Panc1 (cell line): Measurements from ENCODE around the gene PCNX2. TPM values are rescaled to one million over a fixed set of nuclear protein-coding genes. Genes with fewer than 3 reads are reported as not detected.

ENCODE experiments used
- ATAC-seq: fragments of 200-7000 bp; cut with Tn5 transposase; 2 replicates; pipeline ENCODE4 v1.9.1; 2020; ENCODE audit warnings: mild to moderate bottlenecking, moderate library complexity
- BruUV-seq: library from RNA; stranded (reverse); fragments of 400-500 nt; replicated peaks from 2 replicates; lab custom pipeline; 2021; lab: Mats Ljungman, UMichigan
- CTCF ChIA-PET: fragments of 300-600 bp; sonication (Branson Sonifier 250); formaldehyde crosslinking; loops from one replicate; lab custom pipeline; 2022; ENCODE audit warnings: antibody characterized with exemption; lab: Charles Lee
- POLR2A ChIA-PET: fragments of 300-600 bp; sonication (Branson Sonifier 250); formaldehyde crosslinking; loops from one replicate; lab custom pipeline; 2022; ENCODE audit warnings: antibody characterized with exemption; lab: Charles Lee
- DNase-seq: peaks from one replicate; pipeline ENCODE4 v3.0.0-alpha.2; 2010; ENCODE audit warnings: low read depth, low spot score
- H3K27ac ChIP-seq: 2 replicates; pipeline ENCODE4 v1.5.1; 2011; ENCODE audit warnings: mild to moderate bottlenecking, low read length, inconsistent platforms
- H3K27me3 ChIP-seq: fragments of 200-500 bp; sonication (Bioruptor generic); 2 replicates; pipeline ENCODE4 v1.6.0; 2014; ENCODE audit warnings: low read length, inconsistent platforms; ENCODE audit not compliant: control insufficient read depth, insufficient read depth
- H3K36me3 ChIP-seq: fragments of 200-500 bp; sonication (Bioruptor generic); 2 replicates; pipeline ENCODE4 v1.5.1; 2014; ENCODE audit warnings: inconsistent platforms, mild to moderate bottlenecking, low read length, moderate library complexity; ENCODE audit not compliant: control insufficient read depth, insufficient read depth
- H3K4me1 ChIP-seq: 2 replicates; pipeline ENCODE4 v1.5.1; 2011; ENCODE audit warnings: inconsistent platforms, mild to moderate bottlenecking, low read length, moderate library complexity; ENCODE audit not compliant: control insufficient read depth, insufficient read depth
- H3K4me3 ChIP-seq, 2 experiments: 2 replicates each; pipeline ENCODE4 v1.5.1; 2011 to 2012; ENCODE audit warnings: low read depth in 2 of 2, low read length in 2 of 2, mild to moderate bottlenecking in 2 of 2, inconsistent platforms in 1 of 2, moderate library complexity in 1 of 2
- H3K9me3 ChIP-seq: fragments of 200-500 bp; sonication (Bioruptor generic); 2 replicates; pipeline ENCODE4 v1.5.1; 2014; ENCODE audit warnings: low read depth, mild to moderate bottlenecking, inconsistent platforms, low read length, moderate library complexity; ENCODE audit not compliant: control insufficient read depth, insufficient read depth
- POLR2AphosphoS5 ChIP-seq: IDR thresholded peaks from 2 replicates; pipeline ENCODE4 v1.6.1; 2012; ENCODE audit warnings: mild to moderate bottlenecking, low read depth, low read length, moderate library complexity
- SIN3A ChIP-seq: IDR thresholded peaks from 2 replicates; pipeline ENCODE4 v1.6.1; 2012; ENCODE audit warnings: low read depth, mild to moderate bottlenecking, low read length, moderate library complexity, borderline replicate concordance; ENCODE audit not compliant: insufficient read depth
- TCF7L2 ChIP-seq: IDR thresholded peaks from 2 replicates; pipeline ENCODE4 v1.6.1; 2011; ENCODE audit warnings: mild to moderate bottlenecking, low read depth, low read length, inconsistent platforms
- in situ Hi-C: cut with HindIII; loops from 2 replicates; pipeline ENCODE4 v1.10.0; 2016; ENCODE audit warnings: low sequenced_read_pairs, low pct_unique_long_range_greater_than_20kb
- intact Hi-C: fragments of 100-400 bp; cut with micrococcal nuclease; formaldehyde crosslinking; loops from one replicate; pipeline ENCODE4 v1.10.0; 2022; ENCODE audit not compliant: unreplicated experiment
- total RNA-seq: library from RNA; stranded (reverse); gene quantifications from one replicate; pipeline ENCODE4 v1.2.1, GENCODE V29; 2021; ENCODE audit not compliant: unreplicated experiment
- TF ChIP-seq, protein P1 (sequence below), 2 experiments: IDR thresholded peaks; 2 replicates each; pipeline ENCODE4 v1.6.1; 2011 to 2012; ENCODE audit warnings: low read depth in 2 of 2, control low read depth in 1 of 2, low read length in 1 of 2, mild to moderate bottlenecking in 1 of 2, moderate library complexity in 1 of 2; ENCODE audit not compliant: insufficient read depth in 1 of 2
- TF ChIP-seq, protein P2 (sequence below): fragments of 450-650 bp; IDR thresholded peaks from 2 replicates; pipeline ENCODE4 v1.5.1; 2017; ENCODE audit warnings: mild to moderate bottlenecking

Gene PCNX2
- total RNA-seq, 1 experiment from 2014 or later = 2.6 TPM

GRCh38 chr1:233112186-233113008, 183.1 kb downstream of the PCNX2 start:
- no peak for TF ChIP-seq SIN3A
- no peak for TF ChIP-seq POLR2AphosphoS5
- no peak for TF ChIP-seq TCF7L2
- TF ChIP-seq, protein P1, sequence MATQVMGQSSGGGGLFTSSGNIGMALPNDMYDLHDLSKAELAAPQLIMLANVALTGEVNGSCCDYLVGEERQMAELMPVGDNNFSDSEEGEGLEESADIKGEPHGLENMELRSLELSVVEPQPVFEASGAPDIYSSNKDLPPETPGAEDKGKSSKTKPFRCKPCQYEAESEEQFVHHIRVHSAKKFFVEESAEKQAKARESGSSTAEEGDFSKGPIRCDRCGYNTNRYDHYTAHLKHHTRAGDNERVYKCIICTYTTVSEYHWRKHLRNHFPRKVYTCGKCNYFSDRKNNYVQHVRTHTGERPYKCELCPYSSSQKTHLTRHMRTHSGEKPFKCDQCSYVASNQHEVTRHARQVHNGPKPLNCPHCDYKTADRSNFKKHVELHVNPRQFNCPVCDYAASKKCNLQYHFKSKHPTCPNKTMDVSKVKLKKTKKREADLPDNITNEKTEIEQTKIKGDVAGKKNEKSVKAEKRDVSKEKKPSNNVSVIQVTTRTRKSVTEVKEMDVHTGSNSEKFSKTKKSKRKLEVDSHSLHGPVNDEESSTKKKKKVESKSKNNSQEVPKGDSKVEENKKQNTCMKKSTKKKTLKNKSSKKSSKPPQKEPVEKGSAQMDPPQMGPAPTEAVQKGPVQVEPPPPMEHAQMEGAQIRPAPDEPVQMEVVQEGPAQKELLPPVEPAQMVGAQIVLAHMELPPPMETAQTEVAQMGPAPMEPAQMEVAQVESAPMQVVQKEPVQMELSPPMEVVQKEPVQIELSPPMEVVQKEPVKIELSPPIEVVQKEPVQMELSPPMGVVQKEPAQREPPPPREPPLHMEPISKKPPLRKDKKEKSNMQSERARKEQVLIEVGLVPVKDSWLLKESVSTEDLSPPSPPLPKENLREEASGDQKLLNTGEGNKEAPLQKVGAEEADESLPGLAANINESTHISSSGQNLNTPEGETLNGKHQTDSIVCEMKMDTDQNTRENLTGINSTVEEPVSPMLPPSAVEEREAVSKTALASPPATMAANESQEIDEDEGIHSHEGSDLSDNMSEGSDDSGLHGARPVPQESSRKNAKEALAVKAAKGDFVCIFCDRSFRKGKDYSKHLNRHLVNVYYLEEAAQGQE (IDR thresholded peaks at IDR 0.05; ENCODE audit: insufficient read depth in 1 of 2, low read depth in 2 of 2, low read length in 1 of 2) = no peak
- TF ChIP-seq, protein P2, sequence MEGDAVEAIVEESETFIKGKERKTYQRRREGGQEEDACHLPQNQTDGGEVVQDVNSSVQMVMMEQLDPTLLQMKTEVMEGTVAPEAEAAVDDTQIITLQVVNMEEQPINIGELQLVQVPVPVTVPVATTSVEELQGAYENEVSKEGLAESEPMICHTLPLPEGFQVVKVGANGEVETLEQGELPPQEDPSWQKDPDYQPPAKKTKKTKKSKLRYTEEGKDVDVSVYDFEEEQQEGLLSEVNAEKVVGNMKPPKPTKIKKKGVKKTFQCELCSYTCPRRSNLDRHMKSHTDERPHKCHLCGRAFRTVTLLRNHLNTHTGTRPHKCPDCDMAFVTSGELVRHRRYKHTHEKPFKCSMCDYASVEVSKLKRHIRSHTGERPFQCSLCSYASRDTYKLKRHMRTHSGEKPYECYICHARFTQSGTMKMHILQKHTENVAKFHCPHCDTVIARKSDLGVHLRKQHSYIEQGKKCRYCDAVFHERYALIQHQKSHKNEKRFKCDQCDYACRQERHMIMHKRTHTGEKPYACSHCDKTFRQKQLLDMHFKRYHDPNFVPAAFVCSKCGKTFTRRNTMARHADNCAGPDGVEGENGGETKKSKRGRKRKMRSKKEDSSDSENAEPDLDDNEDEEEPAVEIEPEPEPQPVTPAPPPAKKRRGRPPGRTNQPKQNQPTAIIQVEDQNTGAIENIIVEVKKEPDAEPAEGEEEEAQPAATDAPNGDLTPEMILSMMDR = no peak
- POLR2A ChIA-PET = interaction anchor here (0.6 kb wide), 1 partner anchor 367 kb away, joined by 6 read pairs; no protein-coding TSS in a partner anchor
- no TSS peak for BruUV-seq
- intact Hi-C loops = no loop called here
- Histone ChIP-seq H3K27me3 (no peaks in the 10 kb centered on the region), H3K36me3 (no peaks in the 10 kb centered on the region), H3K4me1 (peaks cover 8% of the 10 kb centered on the region), H3K27ac (peak overlapping the region; percentile 1; the same call in 1 of the 2 replicates), H3K9me3 (no peaks in the 10 kb centered on the region), H3K4me3 (peak overlapping the region in 1 of 2 experiments; percentile 34; a peak in 1 of 4 replicates)
- ATAC-seq (no peak; the same call in 1 of the 2 replicates), DNase-seq (no peak)
- in situ Hi-C loops = no loop called here
- CTCF ChIA-PET = no interaction called here

DNA sequence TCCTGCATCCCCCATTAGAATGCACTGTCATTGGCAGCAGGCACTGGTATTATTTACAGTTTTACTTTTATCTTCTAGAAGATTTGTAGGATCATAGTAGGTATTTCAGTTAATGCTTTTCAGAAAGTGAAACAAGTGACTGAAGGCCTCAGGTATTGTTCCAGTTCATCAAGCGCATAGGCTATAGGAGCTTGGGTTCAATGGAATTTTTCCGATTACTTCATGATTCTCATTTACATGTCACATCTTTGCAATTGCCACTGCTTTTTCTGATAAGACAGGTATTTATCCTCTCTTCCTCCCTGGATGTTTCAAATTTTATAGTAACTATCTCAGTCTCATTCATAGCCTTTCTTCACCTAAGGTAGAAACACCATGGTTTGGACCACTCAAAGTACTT, 183.8 kb downstream of the PCNX2 start:
- Histone ChIP-seq H3K27me3 (no peaks in the 10 kb centered on the region), H3K36me3 (no peaks in the 10 kb centered on the region), H3K4me3 (no peak overlapping the region), H3K9me3 (no peaks in the 10 kb centered on the region), H3K27ac (no peak overlapping the region), H3K4me1 (peaks cover 8% of the 10 kb centered on the region)
- ATAC-seq (no peak), DNase-seq (no peak)
- ChIA-PET POLR2A (no interaction called here), CTCF (no interaction called here)
- no TSS peak for BruUV-seq
- intact Hi-C loops (no loop called here), in situ Hi-C loops (no loop called here)
- TF ChIP-seq SIN3A (no peak), TCF7L2 (no peak), POLR2AphosphoS5 (no peak)
- TF ChIP-seq, protein P1 (IDR thresholded peaks at IDR 0.05; ENCODE audit: insufficient read depth in 1 of 2, low read depth in 2 of 2, low read length in 1 of 2) = no peak
- TF ChIP-seq, protein P2 = no peak
